Daoy (cell line): ENCODE data around the gene FILIP1L. TPM values are rescaled to one million over a fixed set of nuclear protein-coding genes. Genes with fewer than 3 reads are reported as not detected.
A peak's percentile ranks its signal among the peaks of the same experiment; 100 is the strongest.

ENCODE experiments used
- DNase-seq: peaks from one replicate; pipeline ENCODE4 v3.0.0-alpha.2; 2015; ENCODE audit warnings: low read depth
- total RNA-seq: library from RNA; depleted of rRNA; stranded (reverse); fragments of >200 nt; shearing (Covaris generic); gene quantifications from 2 replicates; pipeline ENCODE4 v1.2.3, GENCODE V29; 2014; rRNA removed

FILIP1L gene
- total RNA-seq, 1 experiment from 2014 or later = 26.5 TPM

GRCh38 chr3:99803297-99803696 is 311.0 kb downstream of the FILIP1L start:
- DNase-seq = no peak

GRCh38 chr3:99799422-99799821 is 314.9 kb downstream of the FILIP1L start:
- no peak for DNase-seq

GRCh38 chr3:99795573-99795972 is 318.7 kb downstream of the FILIP1L start:
- no peak for DNase-seq

GRCh38 chr3:99794485-99794884 is 319.8 kb downstream of the FILIP1L start:
- no peak for DNase-seq

DNA sequence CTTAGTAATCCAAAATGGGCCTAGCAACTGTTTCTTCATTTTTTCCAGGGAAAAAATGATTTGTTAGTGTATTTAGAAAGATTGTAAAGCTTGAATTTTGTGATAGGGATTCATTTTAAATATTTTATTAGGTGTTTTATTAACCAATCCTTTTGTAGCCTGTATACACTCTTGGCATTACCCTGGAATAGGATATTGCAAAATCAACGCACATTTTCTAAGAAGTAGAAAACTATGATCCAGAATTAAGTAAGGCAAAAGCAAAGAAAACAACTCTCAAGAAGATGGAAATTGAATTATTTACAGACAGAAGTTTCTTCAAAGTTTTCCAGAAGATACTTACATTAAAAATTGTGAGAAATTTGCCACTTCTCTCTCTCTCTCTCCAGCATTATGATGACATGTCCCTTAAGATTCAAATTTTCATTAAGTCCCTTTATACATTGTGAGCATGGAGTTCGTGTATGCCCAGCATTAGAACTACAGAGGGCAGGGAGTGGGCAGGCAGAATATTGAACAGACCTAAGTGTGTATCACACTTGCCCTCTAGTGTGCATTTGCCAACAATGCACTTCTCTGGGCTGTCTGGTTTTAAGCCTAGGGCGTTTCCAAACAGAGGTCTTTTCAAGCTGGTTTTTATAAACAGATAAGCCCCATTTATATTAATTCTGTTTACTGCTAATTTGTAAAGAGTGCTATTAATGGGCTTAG is 325.1 kb downstream of the FILIP1L start:
- DNase-seq = peak; percentile 66

Other genes starting within 250 kb of the FILIP1L start
- 47.0 and 84.0 TPM in 2 replicates for gene TBC1D23, start 146.5 kb upstream of the FILIP1L start, total RNA-seq
- 48.3 and 53.2 TPM in 2 replicates for gene NIT2, start 220.3 kb upstream of the FILIP1L start, total RNA-seq